A549 (cell line): ENCODE measurements around the gene G2E3. TPM values are rescaled to one million over a fixed set of nuclear protein-coding genes. Genes with fewer than 3 reads are reported as not detected.

Source experiments
- ATAC-seq, 2 experiments: fragments of 200-7000 bp in 1 of 2; fragments of >200 bp in 1 of 2; cut with Nextera tagmentation in 1 of 2; cut with Tn5 transposase in 1 of 2; 3 replicates each; pipeline versions ENCODE4 v1.8.0 to v1.9.1; 2018 to 2020; ENCODE audit warnings: mild to moderate bottlenecking in 1 of 2, moderate library complexity in 1 of 2
- CTCF ChIA-PET: fragments of 300-600 bp; sonication (Branson Sonifier 250); formaldehyde crosslinking; extraction: SDS; loops from one replicate; lab custom pipeline; 2021; ENCODE audit warnings: antibody characterized with exemption, inconsistent platforms; lab: Yijun Ruan, JAX
- POLR2A ChIA-PET: fragments of 350-600 bp; formaldehyde crosslinking; extraction: SDS; loops from one replicate; lab custom pipeline; 2021; ENCODE audit warnings: antibody characterized with exemption, inconsistent platforms; lab: Yijun Ruan, JAX
- DNase-seq, 2 experiments: peaks; one replicate each; pipeline versions ENCODE4 v3.0.0 to v3.0.0-alpha.2; 2011 to 2016; ENCODE audit warnings: low read depth in 1 of 2, low spot score in 1 of 2
- FAIRE-seq: peaks from 2 replicates; lab custom pipeline; 2011; peaks lifted over from hg19 to GRCh38; lab: Jason Lieb, UNC
- H3K27ac ChIP-seq, 2 experiments: fragments of >200 bp; sonication (Bioruptor Twin); formaldehyde crosslinking; 3 replicates each; pipeline ENCODE4 v1.5.1; 2016 to 2017
- H3K4me1 ChIP-seq: fragments of >200 bp; sonication (Bioruptor Twin); formaldehyde crosslinking; 3 replicates; pipeline ENCODE4 v1.6.1; 2016
- H3K4me2 ChIP-seq: fragments of >200 bp; sonication (Bioruptor Twin); formaldehyde crosslinking; 3 replicates; pipeline ENCODE4 v1.6.1; 2016
- H3K4me3 ChIP-seq: fragments of >200 bp; sonication (Bioruptor Twin); formaldehyde crosslinking; 3 replicates; pipeline ENCODE4 v1.5.1; 2016
- H3K9me3 ChIP-seq: fragments of >200 bp; sonication (Bioruptor Twin); formaldehyde crosslinking; 3 replicates; pipeline ENCODE4 v1.6.1; 2016
- CEBPB ChIP-seq, 2 experiments: fragments of >200 bp in 1 of 2; sonication (Bioruptor Twin) in 1 of 2; formaldehyde crosslinking in 1 of 2; IDR thresholded peaks; 2 replicates each; pipeline ENCODE4 v1.6.1; 2012 to 2016
- CHD4 ChIP-seq: fragments of 200-600 bp; sonication (generic); IDR thresholded peaks from 2 replicates; pipeline ENCODE4 v1.6.1; 2016; ENCODE audit warnings: antibody characterized with exemption, mild to moderate bottlenecking, borderline replicate concordance
- FOXS1 ChIP-seq: fragments of 250-450 bp; sonication (Bioruptor Pico); IDR thresholded peaks from 2 replicates; pipeline ENCODE4 v1.5.0; 2020; ENCODE audit warnings: mild to moderate bottlenecking, moderate library complexity
- HOXB13 ChIP-seq: fragments of 250-450 bp; sonication (Bioruptor Pico); IDR thresholded peaks from 2 replicates; pipeline ENCODE4 v1.5.0; 2020; ENCODE audit warnings: low read depth, mild to moderate bottlenecking, moderate library complexity
- KDM1A ChIP-seq: fragments of 200-600 bp; sonication (generic); IDR thresholded peaks from 2 replicates; pipeline ENCODE4 v1.6.1; 2016; ENCODE audit warnings: low read depth, mild to moderate bottlenecking
- MAFK ChIP-seq: fragments of 450-650 bp; IDR thresholded peaks from 2 replicates; pipeline ENCODE4 v1.6.1; 2014; ENCODE audit not compliant: partially characterized antibody
- MYC ChIP-seq: IDR thresholded peaks from 2 replicates; pipeline ENCODE4 v1.6.1; 2012; ENCODE audit warnings: mild to moderate bottlenecking, inconsistent platforms, low read length, improper control_type of control experiment, borderline replicate concordance
- POLR2A ChIP-seq: IDR thresholded peaks from 2 replicates; pipeline ENCODE4 v1.6.1; 2012; ENCODE audit warnings: mild to moderate bottlenecking, low read length
- RAD21 ChIP-seq, 2 experiments: fragments of >200 bp in 1 of 2; sonication (Bioruptor Twin) in 1 of 2; formaldehyde crosslinking in 1 of 2; IDR thresholded peaks in 1 of 2; conservative IDR thresholded peaks in 1 of 2; 2 replicates in 1 of 2; 3 replicates in 1 of 2; pipeline ENCODE4 v1.6.1; 2012 to 2018; ENCODE audit warnings: inconsistent platforms in 1 of 2
- RARB ChIP-seq: fragments of 250-450 bp; sonication (Bioruptor Pico); IDR thresholded peaks from 2 replicates; pipeline ENCODE4 v1.8.0; 2021; ENCODE audit warnings: mild to moderate bottlenecking, moderate library complexity
- SMC3 ChIP-seq: fragments of >200 bp; sonication (Bioruptor Twin); formaldehyde crosslinking; IDR thresholded peaks from 3 replicates; pipeline ENCODE4 v1.6.1; 2018; ENCODE audit warnings: inconsistent platforms
- SREBF2 ChIP-seq: fragments of 450-650 bp; IDR thresholded peaks from 2 replicates; pipeline ENCODE4 v1.6.1; 2014; ENCODE audit warnings: mild to moderate bottlenecking, moderate library complexity
- TFCP2L1 ChIP-seq: fragments of 250-450 bp; sonication (Bioruptor Pico); IDR thresholded peaks from 2 replicates; pipeline ENCODE4 v1.5.0; 2021; ENCODE audit warnings: mild to moderate bottlenecking
- TP53 ChIP-seq: fragments of 250-450 bp; sonication (Bioruptor Pico); IDR thresholded peaks from 2 replicates; pipeline ENCODE4 v1.5.0; 2021; ENCODE audit warnings: mild to moderate bottlenecking, moderate library complexity
- ZC3H11A ChIP-seq: fragments of 450-650 bp; IDR thresholded peaks from 2 replicates; pipeline ENCODE4 v1.6.1; 2014; ENCODE audit warnings: antibody characterized with exemption, mild to moderate bottlenecking
- ZFP36 ChIP-seq: fragments of 450-650 bp; IDR thresholded peaks from 2 replicates; pipeline ENCODE4 v1.6.1; 2014; ENCODE audit warnings: borderline replicate concordance; ENCODE audit not compliant: partially characterized antibody
- WGBS: methylation state at CpG from one replicate; pipeline ENCODE4 v1.1.6; 2017; ENCODE audit errors: missing lambda C conversion rate; 5-methylcytosine and 5-hydroxymethylcytosine counted together
- polyA plus RNA-seq, 4 experiments: library from polyadenylated mRNA; depleted of rRNA in 3 of 4; stranded (reverse); fragments of >200 nt; fragmentation: RNase III in 1 of 4; extraction: RNeasy Plus Mini Kit Qiagen cat#74134 plus additional on column Dnase treatment in 1 of 4; gene quantifications; 2 replicates in 3 of 4; 3 replicates in 1 of 4; pipeline ENCODE4 v1.2.3, GENCODE V29; 2011 to 2017
- TF ChIP-seq, protein P1 (sequence below): IDR thresholded peaks from 2 replicates; pipeline ENCODE4 v1.6.1; 2012
- TF ChIP-seq, protein P2 (sequence below): fragments of >200 bp; sonication (Bioruptor Twin); formaldehyde crosslinking; IDR thresholded peaks from 3 replicates; pipeline ENCODE4 v1.5.1; 2016
- TF ChIP-seq, protein P3 (sequence below): fragments of >200 bp; sonication (Bioruptor Twin); formaldehyde crosslinking; IDR thresholded peaks from 3 replicates; pipeline ENCODE4 v1.6.1; 2016
- TF ChIP-seq, protein P4 (sequence below): IDR thresholded peaks from 2 replicates; pipeline ENCODE4 v1.6.1; 2012; ENCODE audit warnings: low read depth, borderline replicate concordance

G2E3 gene
- polyA plus RNA-seq, 2 of the 4 experiments (the other 2 are of a cell fraction): 18.2 to 27.9 TPM

DNA sequence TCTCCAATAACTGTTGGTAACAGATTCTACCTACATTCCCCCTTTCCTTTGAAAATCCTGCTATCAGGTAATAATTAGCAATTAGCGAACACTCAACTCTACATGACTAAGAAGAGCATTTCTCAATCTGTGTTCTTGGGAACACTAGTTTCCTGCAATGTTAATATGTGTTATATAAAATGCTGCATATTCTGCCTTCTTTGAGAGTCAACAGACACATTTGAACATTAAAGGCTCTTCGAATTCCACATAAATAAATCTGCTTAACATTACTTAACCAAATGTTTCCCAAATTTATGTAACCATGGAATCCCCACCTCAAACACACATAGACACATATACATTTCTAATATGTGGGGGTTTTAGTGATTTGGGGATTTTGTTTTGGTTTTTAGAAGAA lies 41.2 kb upstream of the G2E3 start:
- TF ChIP-seq, protein P1, sequence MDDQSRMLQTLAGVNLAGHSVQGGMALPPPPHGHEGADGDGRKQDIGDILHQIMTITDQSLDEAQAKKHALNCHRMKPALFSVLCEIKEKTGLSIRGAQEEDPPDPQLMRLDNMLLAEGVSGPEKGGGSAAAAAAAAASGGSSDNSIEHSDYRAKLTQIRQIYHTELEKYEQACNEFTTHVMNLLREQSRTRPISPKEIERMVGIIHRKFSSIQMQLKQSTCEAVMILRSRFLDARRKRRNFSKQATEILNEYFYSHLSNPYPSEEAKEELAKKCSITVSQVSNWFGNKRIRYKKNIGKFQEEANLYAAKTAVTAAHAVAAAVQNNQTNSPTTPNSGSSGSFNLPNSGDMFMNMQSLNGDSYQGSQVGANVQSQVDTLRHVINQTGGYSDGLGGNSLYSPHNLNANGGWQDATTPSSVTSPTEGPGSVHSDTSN: no peak
- TF ChIP-seq RAD21 (conservative IDR thresholded peaks at IDR 0.05 in 1 of 2, IDR thresholded peaks at IDR 0.05 in 1 of 2) (no peak), SREBF2 (no peak), FOXS1 (CRISPR knock-in tag) (no peak), RARB (CRISPR knock-in tag) (no peak), MYC (no peak), CHD4 (no peak), TP53 (CRISPR knock-in tag) (no peak), ZC3H11A (no peak), CEBPB (IDR thresholded peaks at IDR 0.05) (no peak)
- TF ChIP-seq, protein P2, sequence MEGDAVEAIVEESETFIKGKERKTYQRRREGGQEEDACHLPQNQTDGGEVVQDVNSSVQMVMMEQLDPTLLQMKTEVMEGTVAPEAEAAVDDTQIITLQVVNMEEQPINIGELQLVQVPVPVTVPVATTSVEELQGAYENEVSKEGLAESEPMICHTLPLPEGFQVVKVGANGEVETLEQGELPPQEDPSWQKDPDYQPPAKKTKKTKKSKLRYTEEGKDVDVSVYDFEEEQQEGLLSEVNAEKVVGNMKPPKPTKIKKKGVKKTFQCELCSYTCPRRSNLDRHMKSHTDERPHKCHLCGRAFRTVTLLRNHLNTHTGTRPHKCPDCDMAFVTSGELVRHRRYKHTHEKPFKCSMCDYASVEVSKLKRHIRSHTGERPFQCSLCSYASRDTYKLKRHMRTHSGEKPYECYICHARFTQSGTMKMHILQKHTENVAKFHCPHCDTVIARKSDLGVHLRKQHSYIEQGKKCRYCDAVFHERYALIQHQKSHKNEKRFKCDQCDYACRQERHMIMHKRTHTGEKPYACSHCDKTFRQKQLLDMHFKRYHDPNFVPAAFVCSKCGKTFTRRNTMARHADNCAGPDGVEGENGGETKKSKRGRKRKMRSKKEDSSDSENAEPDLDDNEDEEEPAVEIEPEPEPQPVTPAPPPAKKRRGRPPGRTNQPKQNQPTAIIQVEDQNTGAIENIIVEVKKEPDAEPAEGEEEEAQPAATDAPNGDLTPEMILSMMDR: no peak
- TF ChIP-seq, all 56 proteins: peak for 0
- ATAC-seq: no peak
- FAIRE-seq: no peak
- WGBS: 21% methylated on average over 2 of the region's 2 CpGs
- DNase-seq: no peak
- no peak overlapping the region for H3K4me3 ChIP-seq
- ChIA-PET CTCF (no interaction called here), POLR2A (no interaction called here)
- H3K4me2 ChIP-seq: no peak overlapping the region
- H3K4me1 ChIP-seq: no peaks in the 10 kb centered on the region
- H3K27ac ChIP-seq: no peak overlapping the region
- no peaks in the 10 kb centered on the region for H3K9me3 ChIP-seq

DNA sequence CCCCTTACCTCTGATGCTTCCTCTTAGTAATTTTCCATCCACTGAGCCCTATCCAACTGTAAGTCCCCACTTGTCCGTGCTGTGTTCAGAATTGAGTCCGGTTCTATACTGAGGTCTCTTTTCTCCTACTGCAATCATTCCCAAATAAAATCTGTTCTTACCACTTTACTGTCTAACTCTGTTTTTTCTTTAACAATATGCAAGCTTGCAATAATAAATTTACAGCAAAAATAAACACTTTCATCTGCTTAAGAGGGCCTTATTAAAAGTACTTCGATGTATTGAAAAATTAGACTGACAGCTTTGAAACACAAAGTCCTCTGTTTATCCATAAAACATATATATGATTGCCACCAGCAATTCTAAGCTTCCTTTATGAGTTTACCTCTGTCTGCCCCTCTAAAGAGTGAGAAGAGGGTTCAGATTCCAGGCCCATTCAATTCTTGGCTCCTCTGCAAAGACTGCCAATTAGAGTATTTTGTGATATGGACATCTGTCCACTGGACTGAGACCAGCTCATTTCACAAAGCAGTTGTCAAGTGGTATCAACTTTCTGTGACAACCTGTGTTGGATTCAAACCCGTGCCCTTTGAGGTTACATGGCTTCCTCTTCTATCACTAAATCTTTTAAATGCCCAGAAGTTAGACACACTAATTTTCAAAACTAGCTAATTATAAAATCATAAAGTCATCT lies 39.9 kb upstream of the G2E3 start:
- no peak for ATAC-seq
- H3K4me2 ChIP-seq: no peak overlapping the region

DNA sequence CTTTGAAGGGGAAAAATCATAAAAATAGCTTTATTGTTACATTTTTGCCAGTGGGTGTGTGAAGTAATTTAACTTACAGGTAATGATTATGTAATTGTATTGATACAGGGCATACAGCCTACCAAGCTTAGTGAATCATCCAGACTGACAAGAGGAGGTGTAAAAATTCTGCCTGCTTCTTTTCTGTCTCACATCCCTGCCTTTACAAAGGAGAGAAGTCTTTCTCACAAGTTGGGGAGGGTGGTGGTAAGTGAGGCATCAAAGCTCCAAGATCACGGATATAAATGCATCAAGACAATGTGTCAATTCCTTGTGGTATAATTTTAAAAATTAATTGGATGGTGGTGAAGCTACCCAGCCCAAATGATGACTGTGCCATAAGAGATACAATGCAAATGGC lies 39.0 kb upstream of the G2E3 start:
- 15% methylated on average over 1 of the region's 1 CpG for WGBS
- no peak for ATAC-seq
- no peak overlapping the region for H3K4me2 ChIP-seq
- H3K9me3 ChIP-seq: no peaks in the 10 kb centered on the region
- POLR2A ChIA-PET: no interaction called here
- H3K4me1 ChIP-seq: no peaks in the 10 kb centered on the region
- H3K27ac ChIP-seq: no peak overlapping the region
- CTCF ChIA-PET: interaction anchor here (0.6 to 2.4 kb wide), 4 partner anchors 10 to 250 kb away, joined by 3 to 7 read pairs (median 4); no protein-coding TSS in a partner anchor
- DNase-seq: no peak
- TF ChIP-seq, protein P3, sequence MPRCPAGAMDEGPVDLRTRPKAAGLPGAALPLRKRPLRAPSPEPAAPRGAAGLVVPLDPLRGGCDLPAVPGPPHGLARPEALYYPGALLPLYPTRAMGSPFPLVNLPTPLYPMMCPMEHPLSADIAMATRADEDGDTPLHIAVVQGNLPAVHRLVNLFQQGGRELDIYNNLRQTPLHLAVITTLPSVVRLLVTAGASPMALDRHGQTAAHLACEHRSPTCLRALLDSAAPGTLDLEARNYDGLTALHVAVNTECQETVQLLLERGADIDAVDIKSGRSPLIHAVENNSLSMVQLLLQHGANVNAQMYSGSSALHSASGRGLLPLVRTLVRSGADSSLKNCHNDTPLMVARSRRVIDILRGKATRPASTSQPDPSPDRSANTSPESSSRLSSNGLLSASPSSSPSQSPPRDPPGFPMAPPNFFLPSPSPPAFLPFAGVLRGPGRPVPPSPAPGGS: no peak
- TF ChIP-seq SMC3 (no peak), TFCP2L1 (CRISPR knock-in tag) (no peak)
- TF ChIP-seq, all 56 proteins: peak for 0
- no peak overlapping the region for H3K4me3 ChIP-seq
- FAIRE-seq: no peak

More for the DNA sequence above, 39.9 kb upstream of the G2E3 start:
- Histone ChIP-seq H3K4me3 (no peak overlapping the region), H3K4me1 (no peaks in the 10 kb centered on the region), H3K9me3 (no peaks in the 10 kb centered on the region), H3K27ac (no peak overlapping the region)
- CTCF ChIA-PET: interaction anchor here (0.9 to 2.4 kb wide), 3 partner anchors 9 to 144 kb away, joined by 3 to 7 read pairs (median 5); no protein-coding TSS in a partner anchor
- no peak for FAIRE-seq
- no peak for TF ChIP-seq HOXB13 (CRISPR knock-in tag)
- TF ChIP-seq MAFK: peak; percentile 85
- TF ChIP-seq, protein P4, sequence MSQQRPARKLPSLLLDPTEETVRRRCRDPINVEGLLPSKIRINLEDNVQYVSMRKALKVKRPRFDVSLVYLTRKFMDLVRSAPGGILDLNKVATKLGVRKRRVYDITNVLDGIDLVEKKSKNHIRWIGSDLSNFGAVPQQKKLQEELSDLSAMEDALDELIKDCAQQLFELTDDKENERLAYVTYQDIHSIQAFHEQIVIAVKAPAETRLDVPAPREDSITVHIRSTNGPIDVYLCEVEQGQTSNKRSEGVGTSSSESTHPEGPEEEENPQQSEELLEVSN: no peak
- no peak for TF ChIP-seq ZFP36
- no peak for TF ChIP-seq KDM1A
- TF ChIP-seq POLR2A: no peak
- TF ChIP-seq, all 56 proteins: peak for 1
- no peak for DNase-seq
- POLR2A ChIA-PET: interaction anchor here (0.6 kb wide), 1 partner anchor 249 kb away, joined by 3 read pairs; no protein-coding TSS in a partner anchor
- WGBS: 44% methylated on average over 4 of the region's 4 CpGs
